Measurements from ENCODE around the gene CBLB. TPM values are rescaled to one million over a fixed set of nuclear protein-coding genes. Genes with fewer than 3 reads are reported as not detected.

CBLB gene
- total and polyA plus RNA-seq, 2 of the 4 experiments (the other 2 are of a cell fraction) = 10.1 to 20.1 TPM

DNA sequence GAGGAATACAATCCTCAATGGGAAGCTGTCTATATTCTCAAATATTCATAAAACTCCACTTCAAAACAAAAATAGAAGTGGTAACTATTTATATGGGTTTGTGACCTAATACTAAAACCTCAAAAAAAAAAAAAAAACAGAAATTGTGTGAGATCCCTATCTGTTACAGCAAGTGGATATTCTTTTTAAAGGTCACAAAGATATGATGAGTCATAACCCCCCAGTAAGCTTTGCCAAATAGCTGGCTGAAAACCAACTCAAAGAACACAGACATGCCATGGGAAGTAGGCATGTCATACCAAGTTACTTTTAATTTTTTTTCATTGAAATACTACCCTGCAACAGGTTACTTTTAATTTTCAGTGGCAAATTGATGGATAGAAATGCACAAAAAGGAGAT is 62.5 kb downstream of the CBLB start:
- in situ Hi-C loops (cut with MboI; ENCODE audit: low sequenced_read_pairs) (no loop called here), intact Hi-C loops (cut with micrococcal nuclease) (no loop called here), dilution Hi-C loops (cut with HindIII; ENCODE audit: low sequenced_read_pairs, unreplicated experiment) (no loop called here)
- CTCF ChIA-PET = no interaction called here
- TF ChIP-seq FOS (IDR thresholded peaks at IDR 0.05; ENCODE audit: low read depth, low read length) (peak; percentile 42; the same call in 1 of the 2 replicates), MAFK (IDR thresholded peaks at IDR 0.05; ENCODE audit: low read depth, low read length) (no peak), MAZ (IDR thresholded peaks at IDR 0.05; ENCODE audit: borderline replicate concordance, low read depth, low read length) (no peak), NFE2L2 (IDR thresholded peaks at IDR 0.05; ENCODE audit: low read depth, low read length) (0 out of 2 replicates have a peak, but pooled peaks have one; percentile 3)
- no peak overlapping the region for H4K91ac ChIP-seq (ENCODE audit: insufficient read depth, low read depth, low read length)
- no peak overlapping the region for H2AK9ac ChIP-seq (replicated peaks; ENCODE audit: low read depth, low read length, poor library complexity)
- no peak overlapping the region for H4K8ac ChIP-seq (ENCODE audit: low read depth in 2 of 2, low read length in 2 of 2)
- ATAC-seq (ENCODE audit: low read depth) (no peak), DNase-seq (peak; percentile 30)
- H3K27ac ChIP-seq (ENCODE audit: insufficient read depth, low read length) = no peak overlapping the region
- H3K4me2 ChIP-seq (ENCODE audit: low read depth, low read length) = no peak overlapping the region
- POLR2A ChIA-PET (ENCODE audit: unreplicated experiment) = no interaction called here
- H3K27me3 ChIP-seq (ENCODE audit: control insufficient read depth, insufficient read depth, low read length) = no peaks in the 10 kb centered on the region
- no peak overlapping the region for H3K4me3 ChIP-seq (ENCODE audit: insufficient read depth, low read depth, low read length)
- H2BK5ac ChIP-seq (ENCODE audit: low read depth, low read length, poor library complexity, severe bottlenecking) = no peak overlapping the region
- H4K20me1 ChIP-seq (ENCODE audit: insufficient read depth, low read length) = no peaks in the 10 kb centered on the region
- H3K36me3 ChIP-seq (ENCODE audit: control insufficient read depth, insufficient read depth, low read length) = no peaks in the 10 kb centered on the region
- no peak overlapping the region for H3K14ac ChIP-seq (replicated peaks; ENCODE audit: low read depth, low read length)
- H2BK120ac ChIP-seq (ENCODE audit: low read depth, low read length) = no peak overlapping the region
- H2BK15ac ChIP-seq (ENCODE audit: low read depth, low read length) = no peak overlapping the region
- H3K4ac ChIP-seq (ENCODE audit: low read depth, low read length) = no peak overlapping the region
- H3K18ac ChIP-seq (ENCODE audit: low read depth, low read length) = no peak overlapping the region
- no peaks in the 10 kb centered on the region for H3K9me1 ChIP-seq (ENCODE audit: insufficient read depth, low read length)
- no peak overlapping the region for H3K23ac ChIP-seq (ENCODE audit: low read depth, low read length)
- H3K9me3 ChIP-seq (ENCODE audit: control insufficient read depth, insufficient read depth, low read length) = no peaks in the 10 kb centered on the region
- no peak overlapping the region for H3K56ac ChIP-seq (ENCODE audit: extremely low read depth, insufficient read depth, low read length)
- H2AFZ ChIP-seq (replicated peaks; ENCODE audit: low read length, poor library complexity) = no peak overlapping the region
- H3K79me1 ChIP-seq (ENCODE audit: low read depth in 1 of 2, low read length in 2 of 2) = peaks cover 6 to 16% of the 10 kb centered on the region in 2 experiments; a peak in 3 of 4 replicates
- no peak overlapping the region for H2AK5ac ChIP-seq (ENCODE audit: low read depth, low read length)
- H3K4me1 ChIP-seq (ENCODE audit: control insufficient read depth, insufficient read depth, low read length) = peaks cover 2% of the 10 kb centered on the region; the same call in 1 of the 2 replicates
- BruUV-seq (replicated peaks) = no TSS peak
- no peak overlapping the region for H3K9ac ChIP-seq (ENCODE audit: low read depth, low read length)
- H4K5ac ChIP-seq (ENCODE audit: low read depth, low read length) = no peak overlapping the region
- H2BK20ac ChIP-seq (ENCODE audit: low read depth, low read length) = no peak overlapping the region
